Activated T-cell treated with anti-CD3 and anti-CD28 coated beads for 24 hours (primary cell): ENCODE results near the gene CCL21.

Experiments used
- DNase-seq: peaks from one replicate; pipeline ENCODE4 v3.0.0-alpha.2; 2020; ENCODE audit warnings: low read depth

CCL21 gene

GRCh38 chr9:34707130-34707529 is 2.8 kb downstream of the CCL21 start:
- DNase-seq: no peak

DNA sequence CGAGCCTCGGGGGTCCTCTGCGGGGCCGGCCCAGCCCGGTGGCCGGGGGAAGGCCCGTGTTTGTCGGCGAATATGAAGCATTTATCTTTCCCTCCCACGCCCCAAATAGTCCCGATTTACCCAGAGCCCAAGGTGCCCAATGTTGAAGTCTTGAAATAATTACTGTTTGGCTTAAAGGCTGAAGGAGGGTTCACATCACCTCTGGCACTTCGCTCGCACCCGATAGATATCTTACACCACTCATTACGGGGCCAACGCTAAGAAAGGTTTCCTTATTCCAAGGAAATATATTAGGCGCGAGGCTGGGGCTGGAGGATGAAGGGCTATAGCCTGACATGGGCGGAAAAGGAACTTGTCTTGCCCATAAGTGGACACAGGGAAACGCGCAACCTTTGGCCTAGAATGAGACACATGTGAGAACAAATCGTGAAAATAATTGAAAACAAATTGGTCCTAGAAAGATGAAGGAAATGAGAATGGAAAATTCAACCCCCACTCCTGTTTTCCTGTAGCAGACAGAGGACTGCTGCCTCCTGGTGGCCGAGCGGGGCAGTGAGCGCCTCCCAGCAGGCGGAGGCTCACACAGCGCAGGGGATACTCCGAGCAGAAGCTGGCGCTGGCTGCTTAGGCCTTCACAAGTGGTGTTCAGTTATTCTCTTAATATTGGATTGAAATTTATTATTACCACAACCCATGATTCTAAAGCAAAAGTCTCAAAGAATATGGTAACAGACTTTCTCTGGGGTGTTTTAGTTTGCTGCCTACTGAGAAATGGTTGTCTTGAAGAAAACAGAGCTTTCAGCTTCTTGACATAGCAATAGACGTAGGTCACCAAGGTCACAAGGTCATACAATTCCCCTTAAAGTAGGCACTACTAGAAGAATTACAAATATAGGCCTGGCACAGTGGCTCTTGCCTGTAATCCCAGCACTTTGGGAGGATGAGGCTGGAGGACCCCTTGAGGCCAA is 7.9 kb downstream of the CCL21 start:
- peak; percentile 79 for DNase-seq

DNA sequence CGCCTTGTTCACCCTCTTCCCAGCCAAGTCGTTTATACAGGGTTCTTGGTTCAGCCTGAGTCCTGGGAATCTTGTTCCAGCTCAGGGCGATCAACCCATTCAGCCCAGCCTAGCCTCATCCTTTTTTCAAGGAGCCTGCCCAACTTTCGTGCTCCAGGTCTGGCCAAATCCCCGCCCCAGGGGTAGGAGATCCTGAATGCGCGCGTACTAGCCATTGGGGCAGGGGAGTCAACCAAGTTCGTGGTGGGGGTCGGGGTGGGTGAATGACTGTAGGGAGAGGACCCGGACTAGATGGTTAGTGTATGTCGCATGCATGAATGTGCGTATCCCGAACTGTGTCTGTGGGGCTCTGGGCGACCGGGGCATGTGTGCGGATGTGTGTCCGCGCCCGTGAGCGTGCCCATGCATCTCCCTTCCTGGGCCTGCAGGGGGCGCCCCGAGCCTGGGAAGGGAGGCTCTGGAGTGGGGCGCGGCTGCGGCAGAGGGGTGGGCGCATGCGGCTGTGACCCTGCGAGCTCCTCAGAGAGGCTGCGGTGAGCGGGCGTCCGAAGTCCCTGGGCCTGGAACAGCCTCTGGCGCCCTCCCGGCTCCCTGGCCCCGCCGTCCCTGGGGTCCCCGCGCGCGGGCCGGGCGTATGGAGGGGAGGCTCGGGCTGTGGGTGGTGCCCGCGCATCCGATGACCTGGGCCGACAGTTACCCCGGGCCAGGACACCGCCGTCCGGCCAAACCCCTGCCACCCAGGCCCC is 8.7 kb downstream of the CCL21 start:
- peak; percentile 69 for DNase-seq

DNA sequence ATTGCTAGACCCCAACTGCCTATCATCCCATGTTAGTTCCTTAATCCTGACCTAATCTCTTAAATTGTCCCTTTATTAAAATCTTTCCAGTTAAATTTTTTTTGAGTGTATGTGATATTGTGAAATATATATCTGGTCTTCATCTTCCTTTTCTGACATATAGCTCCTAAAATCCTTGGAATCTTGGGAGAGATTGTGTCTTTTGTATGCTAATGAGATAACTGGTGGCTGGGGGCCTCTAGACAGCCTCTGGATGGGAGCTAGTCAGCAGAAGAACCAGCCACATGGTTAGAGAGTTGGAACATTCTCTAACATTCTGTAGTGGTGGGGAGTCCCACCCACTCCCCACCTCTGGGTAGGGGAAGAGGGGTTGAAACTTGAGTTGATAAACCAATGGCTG is 15.1 kb downstream of the CCL21 start:
- DNase-seq: no peak

- no peak for DNase-seq
Measured at GRCh38 chr9:34693560-34693959, 16.4 kb downstream of the CCL21 start.

DNA sequence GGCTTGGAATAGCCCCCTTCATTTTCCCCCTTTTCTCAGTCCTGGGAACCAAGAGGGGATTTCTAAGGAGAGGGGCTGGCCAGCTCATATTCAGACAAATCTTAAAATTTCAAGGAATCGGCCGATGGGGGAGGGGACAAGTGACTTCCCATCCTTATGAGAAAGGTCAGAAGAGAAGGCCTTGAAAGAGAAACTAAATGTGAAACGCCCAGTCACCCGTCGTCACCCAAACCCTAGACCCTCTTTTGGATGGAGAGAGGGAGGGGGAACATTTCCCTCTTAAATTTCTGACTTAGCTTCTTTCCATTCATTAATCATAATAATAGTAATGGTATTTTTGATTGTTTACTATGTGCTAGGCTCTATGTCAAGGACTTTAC is 18.0 kb downstream of the CCL21 start:
- no peak for DNase-seq

DNA sequence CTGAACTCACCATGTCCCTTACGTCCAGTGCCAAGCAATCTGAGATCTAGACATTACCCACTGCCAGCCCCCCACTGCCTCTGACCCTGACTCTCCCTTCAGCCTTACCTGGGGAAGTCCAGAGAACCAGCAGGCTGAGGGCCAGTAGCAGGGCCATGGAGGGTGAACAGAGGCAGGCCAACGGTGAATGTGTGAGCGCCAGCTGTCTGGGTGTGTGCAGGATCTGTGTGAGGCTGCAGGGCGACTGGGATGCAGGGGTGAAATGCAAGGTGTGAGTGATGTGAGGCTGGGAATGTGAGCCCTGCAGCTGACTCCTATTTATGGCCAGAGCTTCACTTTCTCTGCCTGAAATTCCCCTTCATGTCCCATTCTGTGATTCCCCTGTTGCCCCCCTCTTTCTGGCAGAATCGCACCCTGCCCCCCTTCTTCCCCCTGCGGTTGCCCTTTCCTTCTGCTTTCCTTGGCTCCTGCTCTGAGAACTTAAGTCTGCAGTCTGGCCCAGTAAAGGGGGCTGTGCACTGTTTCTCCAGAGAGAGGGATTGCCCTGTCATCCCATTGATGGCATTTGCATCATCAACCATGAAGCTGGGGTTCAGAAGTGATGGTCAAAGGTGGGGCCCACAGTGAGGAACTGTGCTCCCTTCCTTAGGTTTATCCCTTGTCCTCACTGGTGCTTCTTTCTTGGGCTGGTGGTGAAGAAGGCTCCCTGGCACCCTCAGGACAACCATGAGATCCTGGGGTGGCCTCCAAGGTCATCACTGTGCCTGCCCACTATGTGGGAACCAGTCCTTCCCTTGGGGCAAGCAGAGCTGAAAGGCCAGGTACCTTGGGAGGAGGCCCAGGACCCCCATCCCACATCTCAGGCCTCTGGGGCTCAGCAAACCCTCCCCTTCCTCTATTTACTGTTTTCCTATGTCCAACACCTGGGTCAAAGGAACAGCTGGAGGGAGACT is 18.7 kb downstream of the CCL21 start, which contains the start of gene CCL19:
Gene CCL19, minus strand, starts transcription at position 294 of the 953 bp plus-strand sequence. Its CDS starts 137 bp downstream, at position 157.
- DNase-seq: no peak

- no peak for DNase-seq
Measured at GRCh38 chr9:34689512-34689911, 20.4 kb downstream of the CCL21 start.

DNA sequence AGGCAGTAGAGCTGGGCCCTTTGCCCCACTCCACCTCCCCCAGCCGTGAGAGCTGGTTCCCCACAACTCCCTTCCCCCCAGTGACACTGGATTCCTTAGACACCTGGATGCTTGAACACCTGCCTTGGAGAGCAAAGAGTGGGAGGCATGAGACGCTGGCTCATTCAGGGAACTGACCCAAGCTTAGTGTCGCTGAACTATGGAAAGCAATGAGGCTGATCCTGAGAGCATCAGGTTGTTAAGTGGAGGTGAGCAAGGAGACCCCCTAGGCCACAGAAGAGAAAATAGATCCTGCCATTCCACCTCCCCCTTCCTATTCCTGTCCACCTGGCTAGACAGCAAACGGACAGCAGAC is 20.8 kb downstream of the CCL21 start:
- DNase-seq: no peak

DNA sequence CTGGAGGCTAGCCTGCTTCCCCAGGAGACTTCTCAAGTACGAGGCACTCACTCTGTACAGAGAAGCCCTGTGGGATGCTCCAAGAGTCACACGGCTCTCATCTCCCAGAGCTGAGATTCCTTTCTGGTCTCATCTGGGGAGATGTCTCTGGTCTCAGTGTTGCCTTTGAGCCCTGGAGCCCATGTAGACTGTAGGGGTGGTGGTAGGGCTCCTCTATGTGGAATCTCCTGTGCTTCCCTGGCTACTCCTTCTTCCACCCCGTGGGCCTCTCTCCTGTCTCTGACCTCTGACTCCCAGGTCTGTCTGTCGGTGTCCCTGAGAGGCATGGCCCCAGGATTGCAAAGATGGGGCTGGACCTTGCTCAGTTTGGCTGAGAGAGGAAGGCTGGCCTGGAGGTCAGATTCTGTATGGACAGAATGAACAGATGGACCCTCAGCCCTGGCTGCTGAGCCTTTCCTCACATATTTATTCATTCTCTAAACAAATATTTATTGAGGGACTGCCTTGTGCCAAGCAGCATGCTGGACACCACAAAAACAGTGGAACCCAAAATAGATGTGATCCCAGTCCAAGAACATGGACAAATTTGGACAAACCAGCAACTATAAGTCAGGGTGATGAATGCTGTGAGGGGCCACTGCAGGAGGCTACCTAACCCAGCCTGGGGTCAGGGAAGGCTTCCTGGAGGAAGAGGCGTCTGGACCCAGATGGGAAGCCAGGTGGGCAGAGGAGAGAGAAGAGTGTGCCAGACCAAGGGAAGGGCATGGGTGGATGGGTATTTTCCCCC is 21.4 kb downstream of the CCL21 start:
- no peak for DNase-seq

DNA sequence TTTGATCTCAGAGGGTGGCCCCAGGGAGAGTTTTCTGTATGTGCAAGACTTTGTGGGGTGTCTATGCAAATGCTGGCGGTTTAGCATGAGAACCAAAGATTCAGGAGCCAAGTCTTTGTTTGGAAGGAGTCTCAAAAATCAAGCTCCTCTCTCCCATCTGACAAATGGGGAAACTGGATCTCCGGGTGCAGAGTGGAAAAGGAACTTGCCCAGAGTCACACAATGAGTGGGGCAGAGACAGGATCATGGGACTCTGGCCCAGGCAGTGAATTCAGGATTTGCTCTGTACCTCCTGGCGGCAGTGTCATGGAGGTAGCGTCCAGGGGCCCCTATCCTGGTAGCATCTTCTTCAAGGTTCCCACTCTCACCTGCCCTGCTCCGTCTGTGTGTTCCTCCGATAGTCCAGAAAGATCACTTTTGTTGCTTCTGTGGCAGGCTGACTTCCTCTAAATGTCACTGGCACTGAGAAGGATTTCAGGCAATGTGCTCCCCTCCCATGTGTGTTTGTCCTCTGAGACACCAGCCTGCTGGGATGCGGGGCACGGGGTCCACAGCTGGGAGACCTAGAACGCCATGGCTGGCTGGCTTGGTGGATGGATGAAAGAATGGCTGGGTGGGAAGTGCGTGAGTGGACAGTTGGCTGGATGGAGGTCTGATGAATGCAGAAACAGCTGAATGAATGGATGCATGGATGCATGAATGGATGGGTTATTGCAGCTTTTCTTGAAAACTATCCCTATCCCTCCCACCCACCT is 22.5 kb downstream of the CCL21 start:
- DNase-seq: no peak

GRCh38 chr9:34686732-34687131 is 23.2 kb downstream of the CCL21 start:
- no peak for DNase-seq

GRCh38 chr9:34686231-34686630 is 23.7 kb downstream of the CCL21 start:
- DNase-seq: no peak

- no peak for DNase-seq
Measured at GRCh38 chr9:34685591-34685990, 24.3 kb downstream of the CCL21 start.

GRCh38 chr9:34684816-34685215 is 25.1 kb downstream of the CCL21 start:
- no peak for DNase-seq

DNA sequence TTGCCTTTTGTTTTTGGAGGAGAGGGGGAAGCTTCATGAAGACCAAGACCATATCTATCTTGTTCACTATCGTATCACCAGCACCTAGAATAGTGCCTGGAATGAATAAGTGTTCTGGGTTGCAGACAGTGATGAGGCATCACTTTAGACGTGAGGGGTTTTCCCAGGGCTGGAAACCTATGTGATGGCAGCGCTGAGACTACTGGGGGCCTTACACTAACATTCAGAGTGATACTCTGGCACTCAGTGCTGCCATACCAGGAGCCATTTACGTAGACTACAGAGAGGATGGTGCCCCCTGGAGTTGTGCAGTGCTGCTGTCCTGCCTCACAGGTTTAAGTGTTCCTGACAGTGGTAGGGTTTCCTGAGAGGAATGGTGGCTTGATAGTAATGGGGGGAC is 25.8 kb downstream of the CCL21 start:
- DNase-seq: peak; percentile 23

- DNase-seq: no peak
Measured at GRCh38 chr9:34675869-34676268, 34.1 kb downstream of the CCL21 start.

DNA sequence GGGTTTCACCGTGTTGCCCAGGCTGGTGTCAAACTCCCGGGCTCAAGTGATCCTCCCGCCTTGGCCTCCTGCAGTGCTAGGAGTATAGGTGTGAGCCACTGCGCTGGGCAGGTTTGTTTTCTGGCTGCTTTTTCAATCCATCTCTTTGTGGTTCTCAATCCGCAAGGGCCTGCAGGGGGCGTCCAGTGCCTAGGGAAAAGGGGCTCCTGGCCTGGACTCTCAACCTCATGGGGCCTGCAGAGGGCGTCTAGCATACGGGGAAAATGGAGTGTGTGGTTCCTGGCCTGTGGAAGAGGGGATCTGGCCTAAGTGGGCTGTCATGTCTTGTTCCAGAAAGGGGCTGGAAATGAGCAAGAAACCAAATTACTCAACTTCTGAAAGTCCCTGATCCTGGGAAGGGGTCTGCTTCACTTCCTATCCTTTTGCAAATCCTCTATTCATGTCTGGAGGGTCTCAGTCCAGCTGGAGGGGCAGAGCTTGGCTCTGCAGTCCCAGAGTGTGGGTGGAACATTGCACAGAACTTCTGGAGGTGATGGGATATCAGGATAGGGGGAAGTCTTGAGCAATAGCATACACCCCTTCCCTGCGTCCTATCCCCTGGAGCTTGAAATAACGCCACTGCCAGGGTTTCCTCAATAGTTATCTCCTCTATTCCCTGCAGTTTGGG is 34.8 kb downstream of the CCL21 start:
- peak; percentile 46 for DNase-seq

DNA sequence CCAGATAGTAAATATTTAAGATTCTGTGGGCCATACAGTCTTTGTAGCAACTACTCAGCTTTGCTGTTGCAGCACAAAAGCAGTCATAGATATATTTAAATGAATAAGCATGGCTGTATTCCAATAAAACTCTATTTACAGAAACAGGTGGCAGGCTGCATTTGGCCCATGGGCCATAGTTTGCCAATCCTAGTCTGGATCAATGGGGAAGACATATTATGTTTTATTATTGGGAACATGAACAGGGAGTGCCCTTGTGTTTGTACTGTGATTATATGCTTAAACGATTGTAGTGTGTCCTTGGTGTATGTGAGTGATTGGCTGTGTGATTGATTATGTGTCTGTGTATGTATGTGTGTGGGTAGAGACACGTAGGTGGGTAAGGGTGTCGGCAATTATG is 35.5 kb downstream of the CCL21 start:
- no peak for DNase-seq

DNA sequence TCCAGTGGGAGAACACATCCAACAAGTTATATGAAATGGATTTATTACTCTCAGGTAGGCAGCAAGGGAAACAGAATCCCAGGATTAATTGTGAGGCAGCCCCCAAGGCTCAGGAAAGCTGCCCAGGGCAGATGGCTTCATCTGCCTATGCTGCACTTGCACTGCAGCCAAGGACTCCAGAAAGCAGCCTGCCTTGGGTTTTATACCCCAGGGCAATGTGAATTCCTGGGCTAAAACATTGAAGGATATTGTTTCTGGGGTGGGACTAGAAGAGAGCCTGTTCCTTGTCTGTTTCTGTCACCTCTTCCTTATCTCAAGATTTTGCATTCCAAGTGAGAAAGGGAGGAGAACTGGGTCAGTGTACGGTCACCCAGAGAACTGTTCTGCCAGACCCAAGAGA is 38.6 kb downstream of the CCL21 start:
- DNase-seq: no peak
